Left lung (tissue), 10 donors: ENCODE measurements around the gene ACVR2B. TPM values are rescaled to one million over a fixed set of nuclear protein-coding genes. Genes with fewer than 3 reads are reported as not detected.

ENCODE experiments used
- ATAC-seq: fragments of 200-7000 bp; cut with Tn5 transposase; one replicate; pipeline ENCODE4 v1.9.1; 2020; ENCODE audit warnings: moderate library complexity
- DNase-seq, 4 donors: peaks; one replicate each; pipeline ENCODE4 v3.0.0-alpha.2; 2013 to 2020
- H3K27ac ChIP-seq, 2 donors: fragments of 200-600 bp; sonication (generic) in 1 of 2; one replicate each; pipeline versions ENCODE4 v1.5.0 to v1.8.0; 2020 to 2021
- H3K27me3 ChIP-seq, 2 donors: fragments of 200-600 bp; sonication (generic) in 1 of 2; one replicate each; pipeline versions ENCODE4 v1.5.0 to v1.8.0; 2020 to 2021
- H3K36me3 ChIP-seq, 2 donors: fragments of 200-600 bp; sonication (generic) in 1 of 2; one replicate each; pipeline versions ENCODE4 v1.5.0 to v1.8.0; 2020 to 2021
- H3K4me1 ChIP-seq, 2 donors: fragments of 200-600 bp; one replicate each; pipeline ENCODE4 v1.8.0; 2021
- H3K4me3 ChIP-seq, 2 donors: fragments of 200-600 bp; sonication (generic) in 1 of 2; one replicate each; pipeline versions ENCODE4 v1.5.0 to v1.8.0; 2020 to 2021; ENCODE audit warnings: mild to moderate bottlenecking in 1 of 2
- H3K9me3 ChIP-seq, 2 donors: fragments of 200-600 bp; sonication (generic) in 1 of 2; one replicate each; pipeline versions ENCODE4 v1.5.0 to v1.8.0; 2020 to 2021
- intact Hi-C, 2 donors: fragments of 100-400 bp; cut with DNase I; formaldehyde crosslinking; loops; one replicate each; pipeline versions ENCODE4 v1.11.2 to v1.14.2; 2022
- polyA plus RNA-seq, 6 donors: library from polyadenylated mRNA; unstranded; fragments of 120-200 nt; gene quantifications; one replicate each; pipeline ENCODE4 v1.2.1, GENCODE V29; 2013; ENCODE audit not compliant: insufficient read length in 6 of 6
- total RNA-seq, 2 donors: library from RNA; stranded (reverse); fragmentation: NEBNext Ultra II Directional; extraction: Animal tissue kit (Norgen Biotek cat#: 25700); gene quantifications; one replicate each; pipeline ENCODE4 v1.2.1, GENCODE V29; 2021
- TF ChIP-seq, protein P1 (sequence below), 2 donors: fragments of 200-600 bp; sonication (generic) in 1 of 2; IDR thresholded peaks; one replicate each; pipeline versions ENCODE4 v1.5.0 to v1.8.0; 2021; ENCODE audit warnings: antibody characterized with exemption in 2 of 2
- donor health status: DM: no; HTN: yes; CAD: no.
- donor health status: DM: no; HTN: no; CAD: no.

The ACVR2B gene
- total and polyA plus RNA-seq, 8 donors, result 5.2 to 12.6 (median 11.0) TPM

- TF ChIP-seq, protein P1, sequence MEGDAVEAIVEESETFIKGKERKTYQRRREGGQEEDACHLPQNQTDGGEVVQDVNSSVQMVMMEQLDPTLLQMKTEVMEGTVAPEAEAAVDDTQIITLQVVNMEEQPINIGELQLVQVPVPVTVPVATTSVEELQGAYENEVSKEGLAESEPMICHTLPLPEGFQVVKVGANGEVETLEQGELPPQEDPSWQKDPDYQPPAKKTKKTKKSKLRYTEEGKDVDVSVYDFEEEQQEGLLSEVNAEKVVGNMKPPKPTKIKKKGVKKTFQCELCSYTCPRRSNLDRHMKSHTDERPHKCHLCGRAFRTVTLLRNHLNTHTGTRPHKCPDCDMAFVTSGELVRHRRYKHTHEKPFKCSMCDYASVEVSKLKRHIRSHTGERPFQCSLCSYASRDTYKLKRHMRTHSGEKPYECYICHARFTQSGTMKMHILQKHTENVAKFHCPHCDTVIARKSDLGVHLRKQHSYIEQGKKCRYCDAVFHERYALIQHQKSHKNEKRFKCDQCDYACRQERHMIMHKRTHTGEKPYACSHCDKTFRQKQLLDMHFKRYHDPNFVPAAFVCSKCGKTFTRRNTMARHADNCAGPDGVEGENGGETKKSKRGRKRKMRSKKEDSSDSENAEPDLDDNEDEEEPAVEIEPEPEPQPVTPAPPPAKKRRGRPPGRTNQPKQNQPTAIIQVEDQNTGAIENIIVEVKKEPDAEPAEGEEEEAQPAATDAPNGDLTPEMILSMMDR (IDR thresholded peaks at IDR 0.05), result no peak
- DNase-seq, result no peak
- intact Hi-C loops, result no loop called here
- Histone ChIP-seq H3K27ac (no peak overlapping the region), H3K4me1 (no peaks in the 10 kb centered on the region), H3K36me3 (no peaks in the 10 kb centered on the region), H3K4me3 (no peak overlapping the region), H3K9me3 (no peaks in the 10 kb centered on the region), H3K27me3 (no peaks in the 10 kb centered on the region)
- no peak for ATAC-seq
Observed at GRCh38 chr3:38491215-38491614, 37.5 kb downstream of the ACVR2B start.

- H3K4me3 ChIP-seq, result no peak overlapping the region
- intact Hi-C loops, result no loop called here
- no peaks in the 10 kb centered on the region for H3K36me3 ChIP-seq
- H3K4me1 ChIP-seq, result peaks cover 0 to 8% of the 10 kb centered on the region in 2 donors
- no peaks in the 10 kb centered on the region for H3K9me3 ChIP-seq
- ATAC-seq, result no peak
- TF ChIP-seq, protein P1 (IDR thresholded peaks at IDR 0.05), result no peak
- H3K27me3 ChIP-seq, result no peaks in the 10 kb centered on the region
- no peak overlapping the region for H3K27ac ChIP-seq
- peak in 2 of 4 donors; percentile 19 to 44 for DNase-seq
Observed at GRCh38 chr3:38493031-38493430, 39.3 kb downstream of the ACVR2B start.

- peaks cover 0 to 8% of the 10 kb centered on the region in 2 donors for H3K4me1 ChIP-seq
- DNase-seq (peak; percentile 89 to 98 (median 95)), ATAC-seq (peak; percentile 99)
- intact Hi-C loops, result no loop called here
- no peaks in the 10 kb centered on the region for H3K9me3 ChIP-seq
- peak within 1 kb of the TSS; percentile 71 to 89 for H3K4me3 ChIP-seq
- peak within 1 kb of the TSS; percentile 76 to 77 for H3K27ac ChIP-seq
- TF ChIP-seq, protein P1 (IDR thresholded peaks at IDR 0.05), result peak; percentile 81 to 89
- H3K36me3 ChIP-seq, result peaks cover 0 to 10% of the 10 kb centered on the region in 2 donors
- no peaks in the 10 kb centered on the region for H3K27me3 ChIP-seq
Observed at GRCh38 chr3:38496131-38496910, 42.6 kb downstream of the ACVR2B start, which contains the start of gene EXOG. EXOG (plus strand) TSS chr3:38496340; CDS start chr3:38496368, 28 bp downstream.

DNA sequence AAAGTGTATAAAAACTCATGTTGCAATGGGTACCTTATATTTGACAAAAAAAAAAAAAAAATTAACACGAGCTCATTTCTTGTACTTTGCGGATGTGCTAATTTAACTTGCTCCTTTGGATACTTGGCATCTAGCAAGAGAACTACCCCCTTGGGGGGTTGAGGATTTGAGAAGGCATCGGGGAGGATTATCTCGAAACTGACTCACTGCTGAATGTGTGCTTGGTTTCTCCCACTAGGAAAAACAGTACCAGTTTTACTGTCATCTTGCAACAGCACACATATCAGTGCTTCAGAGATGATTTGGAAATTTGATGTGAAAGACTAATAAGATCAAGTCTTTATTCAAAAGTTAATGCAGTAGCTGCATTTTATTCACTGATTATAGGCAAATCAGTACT, 43.3 kb downstream of the ACVR2B start:
- ATAC-seq, result no peak
- intact Hi-C loops, result no loop called here
- H3K4me3 ChIP-seq, result peak overlapping the region; percentile 71 to 89
- H3K36me3 ChIP-seq, result peaks cover 0 to 17% of the 10 kb centered on the region in 2 donors
- H3K27ac ChIP-seq, result no peak overlapping the region
- no peak for DNase-seq
- no peaks in the 10 kb centered on the region for H3K27me3 ChIP-seq
- TF ChIP-seq, protein P1 (IDR thresholded peaks at IDR 0.05), result no peak
- peaks cover 0 to 8% of the 10 kb centered on the region in 2 donors for H3K4me1 ChIP-seq
- H3K9me3 ChIP-seq, result no peaks in the 10 kb centered on the region

DNA sequence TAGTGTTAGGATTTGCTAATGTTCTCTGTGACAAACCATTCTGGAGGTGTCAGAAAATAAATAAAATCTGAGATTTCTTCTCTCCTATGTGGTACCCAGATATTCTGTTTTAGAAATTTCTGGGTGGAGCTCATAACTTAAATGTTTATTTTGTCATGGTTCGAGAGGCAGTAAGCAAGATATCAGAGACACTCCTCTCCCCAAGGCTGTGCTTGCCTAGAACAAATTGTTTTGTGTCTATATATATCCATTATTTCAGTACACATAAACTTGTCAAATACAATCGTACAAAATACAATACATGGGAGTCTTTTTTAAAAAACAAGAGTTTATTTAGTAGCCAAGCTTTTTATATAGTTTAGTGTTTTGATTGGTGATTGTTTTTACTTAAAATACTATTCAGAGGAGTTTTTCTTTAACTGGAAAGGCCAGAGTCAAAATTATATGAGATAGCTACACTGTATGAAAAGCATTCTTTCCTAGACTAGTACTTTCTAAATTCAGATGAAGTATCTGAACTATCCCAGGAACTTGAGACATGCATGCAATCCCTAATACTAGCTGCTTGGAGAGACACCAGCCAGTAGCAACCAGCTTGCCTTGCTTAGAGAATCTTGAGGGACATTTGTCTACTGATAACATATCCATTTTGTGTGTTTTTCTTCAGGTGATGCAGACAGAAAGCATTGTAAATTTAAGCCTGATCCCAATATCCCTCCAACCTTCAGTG, 47.2 kb downstream of the ACVR2B start:
- DNase-seq (no peak), ATAC-seq (no peak)
- TF ChIP-seq, protein P1 (IDR thresholded peaks at IDR 0.05), result no peak
- Histone ChIP-seq H3K4me1 (peaks cover 0 to 8% of the 10 kb centered on the region in 2 donors), H3K36me3 (peaks cover 0 to 53% of the 10 kb centered on the region in 2 donors), H3K9me3 (no peaks in the 10 kb centered on the region), H3K4me3 (no peak overlapping the region), H3K27me3 (no peaks in the 10 kb centered on the region), H3K27ac (no peak overlapping the region)
- intact Hi-C loops, result no loop called here
